ENCODE results near the gene RCSD1.

DNA sequence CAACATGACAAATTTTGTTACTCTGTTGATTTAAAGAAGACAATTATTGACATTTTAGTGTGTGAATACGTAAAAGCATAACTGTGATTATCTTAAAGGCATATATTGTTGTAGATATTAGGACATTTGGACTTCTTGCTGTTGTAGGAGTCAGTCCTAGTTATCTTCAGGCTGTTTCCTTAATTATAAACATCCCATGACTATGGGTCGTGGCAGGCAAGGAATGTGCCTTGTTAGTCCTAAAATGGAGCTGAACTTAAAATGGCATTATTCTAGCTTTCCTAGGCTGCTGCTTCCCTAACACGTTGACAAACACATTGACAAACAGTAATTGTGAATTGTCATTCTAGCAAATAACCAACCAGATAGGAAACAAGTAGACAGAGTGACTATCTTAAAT, 87.3 kb downstream of the RCSD1 start:
- TF ChIP-seq, protein P1, sequence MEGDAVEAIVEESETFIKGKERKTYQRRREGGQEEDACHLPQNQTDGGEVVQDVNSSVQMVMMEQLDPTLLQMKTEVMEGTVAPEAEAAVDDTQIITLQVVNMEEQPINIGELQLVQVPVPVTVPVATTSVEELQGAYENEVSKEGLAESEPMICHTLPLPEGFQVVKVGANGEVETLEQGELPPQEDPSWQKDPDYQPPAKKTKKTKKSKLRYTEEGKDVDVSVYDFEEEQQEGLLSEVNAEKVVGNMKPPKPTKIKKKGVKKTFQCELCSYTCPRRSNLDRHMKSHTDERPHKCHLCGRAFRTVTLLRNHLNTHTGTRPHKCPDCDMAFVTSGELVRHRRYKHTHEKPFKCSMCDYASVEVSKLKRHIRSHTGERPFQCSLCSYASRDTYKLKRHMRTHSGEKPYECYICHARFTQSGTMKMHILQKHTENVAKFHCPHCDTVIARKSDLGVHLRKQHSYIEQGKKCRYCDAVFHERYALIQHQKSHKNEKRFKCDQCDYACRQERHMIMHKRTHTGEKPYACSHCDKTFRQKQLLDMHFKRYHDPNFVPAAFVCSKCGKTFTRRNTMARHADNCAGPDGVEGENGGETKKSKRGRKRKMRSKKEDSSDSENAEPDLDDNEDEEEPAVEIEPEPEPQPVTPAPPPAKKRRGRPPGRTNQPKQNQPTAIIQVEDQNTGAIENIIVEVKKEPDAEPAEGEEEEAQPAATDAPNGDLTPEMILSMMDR (IDR thresholded peaks at IDR 0.05), result no peak
- no peak for TF ChIP-seq POLR2A (IDR thresholded peaks at IDR 0.05)

All from lower leg skin (tissue), 3 donors.